Mucosa of gallbladder (tissue), 1 donor: ENCODE measurements around the gene ACSL3. TPM values are rescaled to one million over a fixed set of nuclear protein-coding genes. Genes with fewer than 3 reads are reported as not detected.
"Not testable (repeated sequence)": the region's sequence is repeated elsewhere in the genome, so short reads cannot be mapped to it uniquely, and the experiment has no call there.

ENCODE experiments used
- DNase-seq: peaks from one replicate; pipeline ENCODE4 v3.0.0-alpha.2; 2020; ENCODE audit warnings: low spot score
- total RNA-seq: library from RNA; stranded (reverse); gene quantifications from one replicate; pipeline ENCODE4 v1.2.1, GENCODE V29; 2021
- donor health status: DM: no; HTN: no; CAD: no.

Gene ACSL3
- total RNA-seq, 1 donor from 2014 or later = 68.5 TPM

DNA sequence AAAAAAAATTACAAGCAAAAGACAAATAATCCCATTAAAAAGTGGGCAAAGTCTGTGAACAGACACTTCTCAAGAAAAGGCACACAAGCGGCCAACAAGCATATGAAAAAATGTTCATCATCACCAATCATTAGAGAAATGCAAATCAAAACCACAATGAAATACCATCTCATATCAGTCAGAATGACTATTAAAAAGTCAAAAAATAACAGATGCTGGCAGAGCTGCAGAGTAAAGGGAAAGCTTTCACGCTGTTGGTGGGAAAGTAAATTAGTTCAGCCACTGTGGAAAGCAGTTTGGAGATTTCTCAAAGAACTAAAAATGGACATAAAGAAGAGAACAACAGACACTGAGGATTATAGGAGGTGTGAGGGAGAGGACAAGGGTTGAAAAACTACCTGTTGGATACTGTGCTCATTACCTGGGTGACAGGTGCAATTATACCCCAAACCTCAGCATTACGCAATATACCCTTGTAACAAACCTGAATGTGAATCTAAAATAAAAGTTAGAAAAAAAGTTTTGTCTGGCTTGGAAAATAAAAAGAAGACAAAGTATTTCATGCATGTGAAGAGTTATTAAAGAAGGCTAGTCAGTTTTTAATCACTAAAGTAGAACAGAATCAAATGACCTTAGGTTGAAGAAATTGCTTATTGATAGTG is 8.7 kb upstream of the ACSL3 start:
- no peak for DNase-seq

- DNase-seq = no peak
Measured at GRCh38 chr2:222854773-222855700, 5.8 kb upstream of the ACSL3 start.

DNA sequence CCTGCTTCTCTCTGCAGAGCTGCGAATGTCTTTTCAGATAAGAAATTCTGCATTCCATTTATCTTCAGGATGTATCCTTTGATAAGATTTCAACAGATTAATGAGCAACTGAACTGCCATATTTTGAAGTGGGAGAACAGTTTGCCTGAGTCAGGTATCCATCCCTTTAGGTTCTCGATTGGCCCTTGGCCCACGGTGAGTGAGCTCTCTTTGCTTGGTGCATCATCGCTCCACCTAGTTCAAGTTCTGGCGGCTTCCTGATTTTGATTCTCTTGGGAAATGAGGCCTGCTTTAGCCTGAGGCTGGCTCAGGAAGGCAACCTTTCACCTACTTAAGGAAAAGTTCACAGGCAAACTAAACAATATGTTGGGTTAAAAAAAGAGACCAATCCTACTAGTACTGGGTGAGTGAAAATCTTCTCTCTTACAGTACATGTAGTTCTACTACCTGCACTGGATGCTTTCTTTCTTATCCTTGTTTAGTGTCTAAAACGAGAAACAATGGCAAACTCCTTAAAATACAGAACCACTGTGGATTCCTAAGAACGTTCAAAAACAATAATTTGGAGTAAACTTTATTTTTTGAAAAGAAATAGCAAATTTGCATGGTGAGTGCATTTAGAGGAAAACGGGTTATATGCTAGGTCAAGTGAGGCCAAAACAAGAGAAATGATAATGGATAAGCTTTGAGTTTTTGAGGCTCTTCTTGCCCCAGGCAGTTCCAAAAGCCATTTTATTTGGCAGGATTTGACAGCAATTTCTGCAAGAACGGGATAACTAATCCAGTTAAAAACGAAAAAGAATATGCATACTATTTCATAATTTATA is 837 bp upstream of the ACSL3 start:
- DNase-seq = peak; percentile 54

DNA sequence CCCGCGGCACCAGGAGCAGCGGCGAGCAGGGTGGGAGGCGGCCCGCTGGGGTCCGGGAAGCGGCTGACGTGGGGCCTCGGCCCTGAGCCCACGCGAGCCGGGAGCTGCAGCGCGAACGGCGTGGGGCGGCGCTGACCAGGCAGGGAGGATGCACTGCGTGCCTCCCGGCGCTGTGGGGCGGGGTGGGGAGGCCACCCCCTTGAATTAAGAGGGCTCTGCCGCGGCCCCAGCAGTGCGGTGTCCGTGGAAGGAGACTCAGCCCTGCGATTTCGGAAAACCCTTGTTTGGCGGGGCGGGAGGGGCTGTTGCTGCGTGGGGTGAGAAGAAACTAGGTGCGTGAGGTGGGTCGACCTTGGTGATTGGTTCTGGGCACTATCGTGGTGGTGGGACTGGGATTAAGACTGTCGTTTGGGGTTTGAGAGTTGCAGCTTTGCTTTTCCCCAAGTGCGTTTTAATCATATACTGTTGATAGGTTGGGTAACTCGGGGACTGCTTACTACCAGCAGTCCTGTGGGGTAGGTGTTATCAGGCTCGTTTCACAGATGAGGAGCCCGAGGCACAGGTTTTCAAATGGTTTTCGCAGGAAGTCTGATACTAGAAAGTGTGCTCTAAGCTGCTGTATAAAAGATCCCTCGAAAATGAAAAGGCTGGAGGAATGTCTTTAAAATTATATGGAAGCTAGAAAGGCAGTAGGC is 722 bp downstream of the ACSL3 start:
- DNase-seq = no peak

DNA sequence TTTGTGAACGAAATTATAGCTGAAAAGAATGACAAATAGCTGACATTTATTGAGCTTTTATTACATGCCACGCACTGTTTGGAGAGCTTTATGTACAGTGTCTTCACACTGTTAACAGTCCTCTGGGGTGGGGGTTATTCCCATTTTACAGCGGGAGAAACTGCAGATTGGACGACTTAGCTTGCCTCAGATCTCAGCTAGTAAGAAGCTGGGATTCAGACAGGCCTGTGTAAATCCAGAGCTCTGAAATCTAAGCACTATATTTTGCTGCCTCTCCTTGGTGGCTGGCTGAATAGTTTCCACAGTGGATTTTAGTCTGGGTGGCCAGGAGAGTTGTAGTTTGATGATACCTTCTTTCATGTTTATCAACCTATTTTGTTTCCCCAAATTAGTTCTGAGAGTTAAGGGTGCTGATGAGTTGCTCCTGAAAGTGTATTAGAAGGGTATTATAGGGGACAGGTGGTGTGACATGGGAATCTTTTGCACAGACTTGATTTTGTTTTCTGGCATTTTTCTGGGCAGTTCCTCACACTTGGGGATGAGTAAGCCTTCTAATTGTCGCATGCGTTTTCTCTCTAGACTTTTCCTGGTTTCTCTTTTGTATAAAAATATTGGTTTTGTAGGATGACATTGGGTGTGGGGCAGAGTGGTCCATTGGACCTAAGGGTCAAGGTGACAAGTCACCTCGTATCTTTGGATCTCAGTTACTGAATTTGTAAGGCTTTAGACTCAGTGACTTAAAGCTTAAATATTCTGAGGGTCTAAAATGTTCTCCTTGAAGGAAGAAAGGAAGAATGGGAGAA is 1.5 kb downstream of the ACSL3 start:
- no peak for DNase-seq

DNA sequence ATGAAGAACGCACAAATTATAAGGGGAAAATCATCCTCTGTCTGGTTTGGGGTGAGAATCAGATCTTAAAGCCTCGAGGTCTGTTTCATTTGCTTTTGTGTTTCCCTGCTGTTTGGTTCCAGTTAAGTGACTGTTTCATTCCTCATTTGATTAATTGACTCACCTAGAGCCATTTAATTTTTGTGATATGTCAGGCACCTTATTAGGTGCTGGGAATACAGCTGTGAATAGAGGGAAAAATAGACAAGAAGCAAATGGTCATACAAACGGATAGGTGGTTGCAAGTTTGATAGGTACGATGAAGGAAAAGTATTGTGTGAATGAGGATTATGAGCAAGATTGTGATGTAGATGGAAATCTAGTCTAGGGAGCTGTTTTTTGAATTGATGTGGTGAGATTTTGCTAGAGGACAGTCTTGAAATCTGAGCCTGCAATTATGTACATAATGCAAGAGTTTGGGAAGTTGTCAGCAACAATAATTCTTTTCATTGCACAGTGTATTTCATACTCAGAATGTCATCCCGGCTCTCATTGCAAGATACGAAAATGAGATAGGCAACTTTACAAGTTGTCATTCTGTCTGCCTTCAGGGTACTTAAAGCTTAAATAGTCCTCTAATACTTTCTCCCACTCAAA is 2.2 kb downstream of the ACSL3 start:
- no peak for DNase-seq

DNA sequence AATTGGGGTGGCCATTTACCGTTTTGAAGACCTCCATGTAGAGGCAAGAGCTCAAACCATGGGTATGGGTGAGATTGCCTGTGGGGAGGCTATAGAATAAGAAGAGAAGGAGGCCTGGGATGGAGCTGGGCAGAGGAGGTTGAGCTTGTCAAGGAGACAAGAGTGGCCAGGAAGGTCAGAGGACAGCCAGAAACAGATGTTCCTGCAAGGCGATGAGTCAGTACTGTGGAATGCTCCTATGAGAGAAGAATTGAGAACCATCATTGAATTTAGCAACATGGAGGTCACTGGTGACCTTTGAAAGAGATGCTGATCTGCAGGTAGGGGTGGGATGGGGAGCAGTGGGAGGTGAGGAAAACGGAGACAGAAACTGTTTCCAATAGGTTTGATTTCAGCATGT is 3.5 kb downstream of the ACSL3 start:
- DNase-seq = no peak

- DNase-seq = no peak
Measured at GRCh38 chr2:222865301-222865700, 4.5 kb downstream of the ACSL3 start.

GRCh38 chr2:222866358-222866960 is 5.6 kb downstream of the ACSL3 start:
- no peak for DNase-seq

DNA sequence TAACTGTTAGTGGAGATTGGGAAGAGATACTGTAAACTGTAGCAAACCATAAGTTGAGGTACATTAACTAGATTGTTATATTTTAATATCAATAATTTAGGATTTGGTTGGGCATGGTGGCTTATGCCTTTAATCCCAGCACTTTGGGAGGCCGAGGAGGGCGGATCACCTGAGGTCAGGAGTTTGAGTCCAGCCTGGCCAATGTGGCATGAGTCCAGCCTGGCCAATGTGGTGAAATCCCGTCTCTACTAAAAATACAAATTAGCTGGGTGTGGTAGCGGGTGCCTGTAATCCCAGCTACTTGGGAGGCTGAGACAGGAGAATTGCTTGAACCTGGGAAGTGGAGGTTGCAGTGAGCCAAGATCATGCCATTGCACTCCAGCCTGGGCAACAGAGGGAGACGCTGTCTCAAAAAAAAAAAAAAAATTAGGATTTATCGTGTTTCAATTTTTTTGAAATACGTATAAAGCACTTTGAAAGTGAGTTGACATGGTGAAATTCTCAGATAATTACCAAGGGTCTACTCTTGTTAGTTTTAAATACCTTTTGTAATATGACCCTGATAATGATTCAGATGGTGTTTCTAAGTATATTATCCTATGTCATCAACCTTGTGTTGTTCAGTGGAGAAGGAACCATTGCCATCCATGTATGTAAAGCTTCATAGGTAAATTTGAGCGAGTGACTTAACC is 7.9 kb downstream of the ACSL3 start:
- not testable (repeated sequence) for DNase-seq

DNA sequence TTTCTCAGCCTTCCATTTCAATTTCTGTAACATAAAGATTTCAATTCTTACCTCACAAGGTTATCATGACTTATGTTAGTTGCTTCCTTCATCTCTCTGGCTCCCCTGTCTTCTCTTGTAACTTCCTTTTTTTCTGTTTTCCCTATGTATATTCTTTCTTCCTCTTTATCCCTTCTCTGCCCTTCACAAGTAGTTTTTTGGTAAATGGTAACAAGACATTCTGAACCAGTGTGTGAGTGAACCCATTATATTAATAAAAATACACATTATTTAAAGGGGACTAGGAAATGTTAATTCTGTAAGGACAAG is 8.4 kb downstream of the ACSL3 start:
- no peak for DNase-seq

DNA sequence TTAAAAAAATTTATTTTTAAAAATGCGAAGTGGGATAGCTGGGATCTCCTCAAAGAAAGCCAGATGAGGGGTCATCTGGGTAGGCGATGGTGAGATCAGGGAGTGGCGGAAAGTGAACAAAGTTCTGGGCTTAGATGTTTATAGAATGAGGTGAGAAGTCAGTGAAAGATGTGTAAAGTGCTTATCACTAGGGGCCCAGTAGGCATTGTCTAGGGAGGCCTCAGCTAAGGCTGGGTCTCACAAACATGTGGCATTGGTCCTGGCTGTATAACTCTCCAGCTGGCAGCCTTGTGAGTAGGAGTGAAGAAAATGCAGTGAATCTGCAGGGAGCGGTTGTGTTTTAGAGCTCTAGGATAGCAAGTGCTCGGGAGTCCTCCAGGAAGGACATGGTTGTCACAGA is 10.5 kb downstream of the ACSL3 start:
- DNase-seq = no peak

DNA sequence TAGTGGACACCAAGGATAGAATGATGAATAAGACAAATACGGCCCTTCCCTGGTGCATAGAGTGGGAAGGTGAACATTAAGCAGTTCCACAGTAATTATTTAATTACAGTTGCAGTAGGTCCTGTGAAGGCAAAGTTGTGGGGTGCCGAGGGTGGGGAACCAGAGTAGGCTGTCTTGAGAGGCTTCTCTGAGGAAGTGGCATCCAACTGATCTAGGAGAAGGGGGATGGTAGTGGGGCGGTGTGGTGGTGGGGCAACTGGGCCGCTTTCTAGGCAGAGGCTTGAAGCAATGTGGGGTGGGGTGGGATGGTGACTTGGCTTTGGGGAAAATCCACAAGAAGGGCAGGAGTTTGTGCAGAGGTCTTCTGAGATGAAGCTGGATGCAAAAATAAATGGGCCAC is 11.7 kb downstream of the ACSL3 start:
- no peak for DNase-seq

GRCh38 chr2:222875482-222875881 is 14.6 kb downstream of the ACSL3 start:
- DNase-seq = no peak

- no peak for DNase-seq
Measured at GRCh38 chr2:222876947-222877346, 16.1 kb downstream of the ACSL3 start.

DNA sequence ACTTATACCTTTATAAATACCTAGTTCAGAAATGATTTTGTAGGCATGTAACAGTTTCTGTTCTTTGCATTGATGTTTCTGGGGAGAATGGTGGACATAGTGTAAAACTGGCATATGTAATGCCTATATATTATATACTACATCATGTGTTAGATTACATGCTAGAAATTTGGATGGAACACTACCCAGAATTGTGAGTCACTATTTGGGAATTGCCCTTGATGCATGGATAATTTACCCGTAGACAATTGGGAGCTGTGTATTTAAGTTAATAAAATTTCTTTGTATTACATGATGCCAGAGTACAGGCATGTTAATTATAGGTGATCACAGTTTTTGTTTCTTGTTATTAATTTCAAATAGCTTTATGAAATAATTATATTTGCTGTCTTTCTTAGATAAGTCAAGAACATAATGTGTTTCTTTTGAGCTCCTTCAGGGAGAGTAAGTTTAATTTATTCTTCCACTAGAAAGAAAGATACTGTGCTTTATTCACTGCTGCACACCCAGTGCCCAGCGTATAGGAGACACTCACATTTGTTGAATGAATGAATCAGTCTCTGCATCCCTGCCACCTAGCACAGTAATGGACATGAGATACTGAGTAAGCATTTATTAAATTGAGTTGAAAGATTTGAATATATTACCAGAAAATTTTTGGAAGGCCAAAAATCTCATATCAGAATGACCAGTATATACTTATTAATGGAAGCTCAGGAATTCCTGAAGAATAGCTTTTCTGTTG is 16.9 kb downstream of the ACSL3 start:
- no peak for DNase-seq

DNA sequence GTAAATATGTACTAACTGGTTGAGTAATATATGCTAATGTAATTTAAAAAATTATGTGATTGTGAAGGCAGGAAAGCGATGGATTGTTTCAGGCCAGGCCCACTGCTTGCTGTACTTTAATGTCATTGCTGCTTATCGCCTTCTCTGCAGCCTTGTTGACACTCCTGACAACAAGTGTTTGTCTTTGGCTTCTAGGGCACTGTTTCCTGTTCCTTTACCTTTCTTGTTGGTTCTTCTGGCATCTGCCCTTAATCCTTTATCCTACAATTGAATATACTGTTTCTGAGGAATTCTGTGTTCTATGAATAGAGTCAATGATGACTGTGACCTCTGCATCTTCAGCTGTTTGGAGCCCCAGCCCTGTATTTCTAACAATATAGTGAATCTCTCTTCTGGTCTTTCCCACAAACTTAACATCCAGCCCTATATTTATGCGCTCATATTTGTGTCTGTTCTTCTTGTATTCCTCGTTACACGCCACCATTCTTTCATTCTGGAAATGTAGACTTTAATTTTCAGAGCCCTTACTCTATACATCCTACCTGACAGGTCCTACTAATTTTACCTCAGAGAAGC is 17.6 kb downstream of the ACSL3 start:
- no peak for DNase-seq

DNA sequence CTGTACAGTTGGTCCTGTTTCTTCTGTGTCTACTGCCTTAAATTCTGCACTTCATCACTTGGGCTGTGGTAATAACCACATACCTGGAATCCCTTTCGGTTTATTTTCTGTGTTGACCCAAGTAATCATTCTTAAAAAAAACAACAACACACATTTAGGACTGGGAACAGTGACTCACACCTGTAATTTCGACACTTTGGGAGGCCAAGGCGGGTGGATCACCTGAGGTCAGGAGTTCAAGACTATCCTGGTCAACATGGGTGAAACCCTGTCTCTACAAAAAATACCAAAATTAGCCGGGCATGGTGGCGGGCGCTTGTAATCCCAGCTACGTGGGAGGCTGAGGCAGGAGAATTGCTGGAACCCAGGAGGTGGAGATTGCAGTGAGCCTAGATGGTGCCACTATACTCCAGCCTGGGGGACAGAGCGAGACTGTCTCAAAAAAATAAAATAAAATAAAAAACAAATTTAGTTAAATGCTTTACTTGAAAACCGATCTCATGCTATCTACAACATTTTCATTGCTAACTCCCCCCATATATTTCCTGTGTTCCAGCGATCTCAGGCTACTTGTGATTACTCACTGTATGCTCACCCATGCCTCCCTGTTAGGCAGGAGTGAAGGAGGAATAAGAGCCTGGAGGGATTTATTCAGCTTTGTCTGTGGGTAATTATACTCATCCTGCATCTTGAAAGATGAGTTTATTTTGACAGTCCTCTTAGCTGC is 18.2 kb downstream of the ACSL3 start:
- no peak for DNase-seq
